HL-60 (cell line): Measurements from ENCODE around the gene PLP2.

Source experiments
- DNase-seq, 2 experiments: peaks; one replicate each; pipeline ENCODE4 v3.0.0-alpha.2; 2010 to 2020; ENCODE audit warnings: low read depth in 1 of 2, low spot score in 1 of 2
- H3K27ac ChIP-seq: fragments of 250-450 bp; sonication (Bioruptor Pico); replicated peaks from 2 replicates; pipeline ENCODE4 v1.5.1; 2020; ENCODE audit warnings: mild to moderate bottlenecking, moderate library complexity
- H3K27me3 ChIP-seq: fragments of 250-450 bp; sonication (Bioruptor Pico); 2 replicates; pipeline ENCODE4 v1.5.1; 2021; ENCODE audit warnings: mild to moderate bottlenecking, moderate library complexity; ENCODE audit not compliant: insufficient read depth, poor library complexity, severe bottlenecking
- H3K4me3 ChIP-seq: replicated peaks from 2 replicates; pipeline ENCODE4 v1.5.1; 2011; ENCODE audit warnings: mild to moderate bottlenecking, control low read depth, low read length; ENCODE audit not compliant: insufficient read depth
- GABPA ChIP-seq: IDR thresholded peaks from 2 replicates; pipeline ENCODE4 v1.6.1; 2012; ENCODE audit warnings: low read depth
- POLR2AphosphoS5 ChIP-seq: IDR thresholded peaks from 2 replicates; pipeline ENCODE4 v1.6.1; 2012; ENCODE audit warnings: low read depth
- SPI1 ChIP-seq: IDR thresholded peaks from 2 replicates; pipeline ENCODE4 v1.6.1; 2012; ENCODE audit warnings: low read depth, mild to moderate bottlenecking, borderline replicate concordance
- TF ChIP-seq, protein P1 (sequence below): IDR thresholded peaks from 2 replicates; pipeline ENCODE4 v1.6.1; 2012; ENCODE audit warnings: low read depth; ENCODE audit not compliant: insufficient replicate concordance
- TF ChIP-seq, protein P2 (sequence below): IDR thresholded peaks from one replicate; pipeline ENCODE4 v1.5.1; 2011; ENCODE audit warnings: low read length, control low read depth, inconsistent platforms; ENCODE audit not compliant: insufficient read depth

PLP2 gene

DNA sequence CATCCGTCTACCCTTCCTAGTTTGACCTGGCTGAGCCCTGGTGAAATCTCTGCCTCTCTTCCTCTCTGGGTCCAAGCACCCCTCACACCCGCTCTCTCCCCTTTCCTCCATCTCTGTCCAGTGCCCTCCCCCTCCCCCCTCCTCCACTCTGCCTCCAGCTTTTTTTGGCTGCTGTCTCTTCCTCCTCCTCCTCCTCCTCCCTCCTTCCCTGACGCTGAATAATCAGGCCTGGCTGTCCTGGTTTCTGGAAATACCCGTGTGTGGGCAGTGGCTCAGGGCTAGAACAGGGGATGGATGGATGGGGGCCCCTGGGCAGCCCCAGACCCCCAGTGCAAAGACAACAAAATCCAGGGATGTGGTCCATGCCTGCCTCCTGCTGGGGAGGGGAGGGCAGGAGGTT is 33.0 kb downstream of the PLP2 start:
- no peak overlapping the region for H3K4me3 ChIP-seq
- DNase-seq: no peak
- no peaks in the 10 kb centered on the region for H3K27me3 ChIP-seq
- H3K27ac ChIP-seq: no peak overlapping the region
- TF ChIP-seq SPI1 (no peak), GABPA (no peak), POLR2AphosphoS5 (no peak)
- TF ChIP-seq, protein P1, sequence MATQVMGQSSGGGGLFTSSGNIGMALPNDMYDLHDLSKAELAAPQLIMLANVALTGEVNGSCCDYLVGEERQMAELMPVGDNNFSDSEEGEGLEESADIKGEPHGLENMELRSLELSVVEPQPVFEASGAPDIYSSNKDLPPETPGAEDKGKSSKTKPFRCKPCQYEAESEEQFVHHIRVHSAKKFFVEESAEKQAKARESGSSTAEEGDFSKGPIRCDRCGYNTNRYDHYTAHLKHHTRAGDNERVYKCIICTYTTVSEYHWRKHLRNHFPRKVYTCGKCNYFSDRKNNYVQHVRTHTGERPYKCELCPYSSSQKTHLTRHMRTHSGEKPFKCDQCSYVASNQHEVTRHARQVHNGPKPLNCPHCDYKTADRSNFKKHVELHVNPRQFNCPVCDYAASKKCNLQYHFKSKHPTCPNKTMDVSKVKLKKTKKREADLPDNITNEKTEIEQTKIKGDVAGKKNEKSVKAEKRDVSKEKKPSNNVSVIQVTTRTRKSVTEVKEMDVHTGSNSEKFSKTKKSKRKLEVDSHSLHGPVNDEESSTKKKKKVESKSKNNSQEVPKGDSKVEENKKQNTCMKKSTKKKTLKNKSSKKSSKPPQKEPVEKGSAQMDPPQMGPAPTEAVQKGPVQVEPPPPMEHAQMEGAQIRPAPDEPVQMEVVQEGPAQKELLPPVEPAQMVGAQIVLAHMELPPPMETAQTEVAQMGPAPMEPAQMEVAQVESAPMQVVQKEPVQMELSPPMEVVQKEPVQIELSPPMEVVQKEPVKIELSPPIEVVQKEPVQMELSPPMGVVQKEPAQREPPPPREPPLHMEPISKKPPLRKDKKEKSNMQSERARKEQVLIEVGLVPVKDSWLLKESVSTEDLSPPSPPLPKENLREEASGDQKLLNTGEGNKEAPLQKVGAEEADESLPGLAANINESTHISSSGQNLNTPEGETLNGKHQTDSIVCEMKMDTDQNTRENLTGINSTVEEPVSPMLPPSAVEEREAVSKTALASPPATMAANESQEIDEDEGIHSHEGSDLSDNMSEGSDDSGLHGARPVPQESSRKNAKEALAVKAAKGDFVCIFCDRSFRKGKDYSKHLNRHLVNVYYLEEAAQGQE: no peak
- TF ChIP-seq, protein P2, sequence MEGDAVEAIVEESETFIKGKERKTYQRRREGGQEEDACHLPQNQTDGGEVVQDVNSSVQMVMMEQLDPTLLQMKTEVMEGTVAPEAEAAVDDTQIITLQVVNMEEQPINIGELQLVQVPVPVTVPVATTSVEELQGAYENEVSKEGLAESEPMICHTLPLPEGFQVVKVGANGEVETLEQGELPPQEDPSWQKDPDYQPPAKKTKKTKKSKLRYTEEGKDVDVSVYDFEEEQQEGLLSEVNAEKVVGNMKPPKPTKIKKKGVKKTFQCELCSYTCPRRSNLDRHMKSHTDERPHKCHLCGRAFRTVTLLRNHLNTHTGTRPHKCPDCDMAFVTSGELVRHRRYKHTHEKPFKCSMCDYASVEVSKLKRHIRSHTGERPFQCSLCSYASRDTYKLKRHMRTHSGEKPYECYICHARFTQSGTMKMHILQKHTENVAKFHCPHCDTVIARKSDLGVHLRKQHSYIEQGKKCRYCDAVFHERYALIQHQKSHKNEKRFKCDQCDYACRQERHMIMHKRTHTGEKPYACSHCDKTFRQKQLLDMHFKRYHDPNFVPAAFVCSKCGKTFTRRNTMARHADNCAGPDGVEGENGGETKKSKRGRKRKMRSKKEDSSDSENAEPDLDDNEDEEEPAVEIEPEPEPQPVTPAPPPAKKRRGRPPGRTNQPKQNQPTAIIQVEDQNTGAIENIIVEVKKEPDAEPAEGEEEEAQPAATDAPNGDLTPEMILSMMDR: no peak

DNA sequence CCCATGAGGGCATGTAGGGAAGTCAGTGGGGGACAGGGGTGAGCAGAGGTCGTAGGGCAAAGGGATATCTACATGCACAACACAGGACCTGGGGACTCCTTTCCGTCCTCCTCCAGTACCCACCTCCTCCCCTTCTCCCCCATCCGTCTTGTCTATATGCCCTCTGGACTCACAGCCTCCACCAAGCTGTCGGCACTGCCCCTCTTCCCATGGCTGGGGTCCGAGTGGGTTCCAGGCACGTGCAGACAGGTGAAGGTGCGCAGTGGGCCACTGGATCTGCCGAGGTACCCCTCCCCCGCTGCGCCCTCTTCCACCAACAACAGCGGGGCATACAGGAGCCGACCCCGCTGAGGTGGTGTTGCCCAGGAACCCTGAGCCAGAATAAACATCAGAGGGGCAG is 33.7 kb downstream of the PLP2 start:
- Histone ChIP-seq H3K27ac (no peak overlapping the region), H3K4me3 (no peak overlapping the region), H3K27me3 (no peaks in the 10 kb centered on the region)
- TF ChIP-seq, protein P2: no peak
- no peak for TF ChIP-seq SPI1
- TF ChIP-seq GABPA: no peak
- TF ChIP-seq, protein P1: no peak
- no peak for TF ChIP-seq POLR2AphosphoS5
- DNase-seq: no peak

DNA sequence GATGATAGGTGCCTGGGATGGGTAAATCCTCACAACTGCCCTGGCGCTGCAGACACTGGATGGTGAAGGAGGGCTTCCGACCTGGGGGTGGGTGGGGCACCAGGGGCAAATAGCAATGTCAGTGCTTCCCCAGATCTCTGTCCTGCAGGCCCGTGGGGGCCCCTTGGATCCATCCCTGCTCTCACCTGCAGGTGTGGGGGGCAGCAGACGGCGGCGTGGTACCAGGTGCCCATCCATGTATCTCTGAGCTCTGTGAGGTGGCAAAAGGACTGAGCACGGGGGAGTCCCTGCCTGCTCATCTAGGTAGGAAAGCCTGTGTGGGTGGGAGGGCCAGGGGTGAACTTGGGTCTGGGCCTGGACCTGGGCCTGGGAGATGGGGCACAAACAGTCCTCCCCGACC is 34.8 kb downstream of the PLP2 start:
- Histone ChIP-seq H3K27me3 (no peaks in the 10 kb centered on the region), H3K27ac (no peak overlapping the region), H3K4me3 (no peak overlapping the region)
- TF ChIP-seq, protein P2: no peak
- TF ChIP-seq GABPA: no peak
- TF ChIP-seq POLR2AphosphoS5: no peak
- TF ChIP-seq SPI1: no peak
- TF ChIP-seq, protein P1: no peak
- no peak for DNase-seq
